ENCODE results near the gene HIGD1B. TPM values are rescaled to one million over a fixed set of nuclear protein-coding genes. Genes with fewer than 3 reads are reported as not detected.
"Not testable (repeated sequence)": the region's sequence is repeated elsewhere in the genome, so short reads cannot be mapped to it uniquely, and the experiment has no call there.

The HIGD1B gene
- total RNA-seq, 2 donors from 2014 or later = 1.6 TPM; not detected in 1

- DNase-seq (ENCODE audit: low spot score) = no peak
- H3K27ac ChIP-seq = no peak overlapping the region
- peaks cover 20 to 55% of the 10 kb centered on the region in 2 donors for H3K4me1 ChIP-seq (ENCODE audit: control insufficient read depth in 1 of 2, low read depth in 2 of 2)
- TF ChIP-seq, protein P1, sequence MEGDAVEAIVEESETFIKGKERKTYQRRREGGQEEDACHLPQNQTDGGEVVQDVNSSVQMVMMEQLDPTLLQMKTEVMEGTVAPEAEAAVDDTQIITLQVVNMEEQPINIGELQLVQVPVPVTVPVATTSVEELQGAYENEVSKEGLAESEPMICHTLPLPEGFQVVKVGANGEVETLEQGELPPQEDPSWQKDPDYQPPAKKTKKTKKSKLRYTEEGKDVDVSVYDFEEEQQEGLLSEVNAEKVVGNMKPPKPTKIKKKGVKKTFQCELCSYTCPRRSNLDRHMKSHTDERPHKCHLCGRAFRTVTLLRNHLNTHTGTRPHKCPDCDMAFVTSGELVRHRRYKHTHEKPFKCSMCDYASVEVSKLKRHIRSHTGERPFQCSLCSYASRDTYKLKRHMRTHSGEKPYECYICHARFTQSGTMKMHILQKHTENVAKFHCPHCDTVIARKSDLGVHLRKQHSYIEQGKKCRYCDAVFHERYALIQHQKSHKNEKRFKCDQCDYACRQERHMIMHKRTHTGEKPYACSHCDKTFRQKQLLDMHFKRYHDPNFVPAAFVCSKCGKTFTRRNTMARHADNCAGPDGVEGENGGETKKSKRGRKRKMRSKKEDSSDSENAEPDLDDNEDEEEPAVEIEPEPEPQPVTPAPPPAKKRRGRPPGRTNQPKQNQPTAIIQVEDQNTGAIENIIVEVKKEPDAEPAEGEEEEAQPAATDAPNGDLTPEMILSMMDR (IDR thresholded peaks at IDR 0.05) = no peak
- H3K36me3 ChIP-seq = peaks cover 9% of the 10 kb centered on the region
- H3K27me3 ChIP-seq (replicated peaks; ENCODE audit: insufficient read depth) = no peaks in the 10 kb centered on the region
- ATAC-seq (ENCODE audit: insufficient number of reproducible peaks, low FRiP score, low read depth) = no peak
- no peaks in the 10 kb centered on the region for H3K9me3 ChIP-seq
- H3K4me3 ChIP-seq = no peak overlapping the region
Observed at GRCh38 chr17:44807093-44807816, 40.4 kb upstream of the HIGD1B start.

- ATAC-seq (ENCODE audit: insufficient number of reproducible peaks, low FRiP score, low read depth) (no peak), DNase-seq (ENCODE audit: low spot score) (no peak)
- Histone ChIP-seq H3K27me3 (replicated peaks; ENCODE audit: insufficient read depth) (no peaks in the 10 kb centered on the region), H3K4me3 (no peak overlapping the region), H3K4me1 (ENCODE audit: control insufficient read depth in 1 of 2, low read depth in 2 of 2) (peaks cover 18 to 55% of the 10 kb centered on the region in 2 donors), H3K27ac (no peak overlapping the region), H3K9me3 (no peaks in the 10 kb centered on the region), H3K36me3 (peaks cover 9% of the 10 kb centered on the region)
- TF ChIP-seq, protein P1 (IDR thresholded peaks at IDR 0.05) = no peak
Observed at GRCh38 chr17:44807817-44808155, 39.9 kb upstream of the HIGD1B start.

GRCh38 chr17:44808156-44808555, 39.5 kb upstream of the HIGD1B start:
- peaks cover 9% of the 10 kb centered on the region for H3K36me3 ChIP-seq
- TF ChIP-seq, protein P1 (IDR thresholded peaks at IDR 0.05) = no peak
- no peaks in the 10 kb centered on the region for H3K27me3 ChIP-seq (replicated peaks; ENCODE audit: insufficient read depth)
- no peak overlapping the region for H3K27ac ChIP-seq
- no peak overlapping the region for H3K4me3 ChIP-seq
- H3K9me3 ChIP-seq = no peaks in the 10 kb centered on the region
- peaks cover 16 to 55% of the 10 kb centered on the region in 2 donors for H3K4me1 ChIP-seq (ENCODE audit: control insufficient read depth in 1 of 2, low read depth in 2 of 2)
- no peak for ATAC-seq (ENCODE audit: insufficient number of reproducible peaks, low FRiP score, low read depth)
- no peak for DNase-seq (ENCODE audit: low spot score)

GRCh38 chr17:44808656-44809388, 38.9 kb upstream of the HIGD1B start:
- not testable (repeated sequence) for H3K9me3 ChIP-seq; ATAC-seq (ENCODE audit: insufficient number of reproducible peaks, low FRiP score, low read depth); DNase-seq (ENCODE audit: low spot score); H3K36me3 ChIP-seq; H3K27me3 ChIP-seq (replicated peaks; ENCODE audit: insufficient read depth); H3K27ac ChIP-seq; H3K4me3 ChIP-seq
- peaks cover 15 to 55% of the 10 kb centered on the region in 2 donors for H3K4me1 ChIP-seq (ENCODE audit: control insufficient read depth in 1 of 2, low read depth in 2 of 2)

DNA sequence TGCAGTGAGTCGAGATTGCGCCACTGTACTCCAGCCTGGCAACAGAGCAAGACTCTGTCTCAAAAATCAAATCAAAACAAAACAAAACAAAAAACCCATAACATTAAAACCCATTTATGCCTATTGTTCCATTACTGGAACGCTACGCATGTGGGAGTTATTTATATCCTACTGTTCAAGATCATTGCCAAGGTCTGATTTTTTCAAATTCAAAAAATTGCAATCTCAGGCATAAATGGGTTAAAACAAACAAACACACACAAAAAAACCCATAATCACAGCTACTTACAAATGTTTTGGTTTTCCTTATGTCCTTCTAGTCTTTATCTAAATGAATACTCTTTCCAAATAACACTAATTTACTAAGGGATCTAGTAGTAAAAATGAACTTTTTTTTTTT, 35.4 kb upstream of the HIGD1B start:
- no peaks in the 10 kb centered on the region for H3K9me3 ChIP-seq
- ATAC-seq (ENCODE audit: insufficient number of reproducible peaks, low FRiP score, low read depth) (no peak), DNase-seq (ENCODE audit: low spot score) (no peak)
- TF ChIP-seq, protein P1 (IDR thresholded peaks at IDR 0.05) = no peak
- no peak overlapping the region for H3K4me3 ChIP-seq
- H3K27me3 ChIP-seq (replicated peaks; ENCODE audit: insufficient read depth) = no peaks in the 10 kb centered on the region
- peaks cover 15 to 41% of the 10 kb centered on the region in 2 donors for H3K4me1 ChIP-seq (ENCODE audit: control insufficient read depth in 1 of 2, low read depth in 2 of 2)
- H3K36me3 ChIP-seq = no peaks in the 10 kb centered on the region
- peak overlapping the region; percentile 69 to 82 for H3K27ac ChIP-seq

DNA sequence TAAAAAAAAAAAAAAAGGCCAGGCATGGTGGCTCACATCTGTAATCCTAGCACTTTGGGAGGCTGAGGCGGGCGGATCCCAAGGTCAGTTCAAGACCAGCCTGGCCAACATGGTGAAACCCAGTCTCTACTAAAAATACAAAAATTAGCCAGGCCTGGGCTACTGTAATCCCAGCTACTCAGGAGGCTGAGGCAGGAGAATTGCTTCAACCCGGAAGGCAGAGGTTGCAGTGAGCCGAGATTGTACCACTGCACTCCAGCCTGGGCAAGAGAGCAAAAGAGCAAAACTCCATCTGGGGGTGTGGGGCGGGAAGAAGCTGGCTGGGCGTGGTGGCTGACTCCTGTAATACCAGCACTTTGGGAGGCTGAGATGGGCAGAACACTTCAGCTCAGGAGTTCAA, 29.2 kb upstream of the HIGD1B start:
- not testable (repeated sequence) for DNase-seq (ENCODE audit: low spot score)

More for the DNA sequence above, 29.2 kb upstream of the HIGD1B start:
- H3K4me1 ChIP-seq (ENCODE audit: control insufficient read depth in 1 of 2, low read depth in 2 of 2) = peaks cover 9 to 37% of the 10 kb centered on the region in 2 donors
- H3K27ac ChIP-seq; H3K4me3 ChIP-seq; ATAC-seq (ENCODE audit: insufficient number of reproducible peaks, low FRiP score, low read depth); H3K36me3 ChIP-seq; H3K9me3 ChIP-seq; H3K27me3 ChIP-seq (replicated peaks; ENCODE audit: insufficient read depth): not testable (repeated sequence)

All from thoracic aorta (tissue), 2 donors.